Femur (tissue), 1 donor: Measurements from ENCODE around the gene NOA1.
"Not testable (repeated sequence)": the region's sequence is repeated elsewhere in the genome, so short reads cannot be mapped to it uniquely, and the experiment has no call there.

Source experiments
- DNase-seq: peaks from one replicate; pipeline ENCODE4 v3.0.0-alpha.2; 2017

The NOA1 gene

GRCh38 chr4:56953680-56954520 lies 23.5 kb downstream of the NOA1 start:
- DNase-seq = no peak

GRCh38 chr4:56941403-56941802 lies 36.0 kb downstream of the NOA1 start:
- DNase-seq = no peak

GRCh38 chr4:56940971-56941370 lies 36.4 kb downstream of the NOA1 start:
- no peak for DNase-seq

GRCh38 chr4:56940403-56940802 lies 37.0 kb downstream of the NOA1 start:
- DNase-seq = no peak

GRCh38 chr4:56939826-56940225 lies 37.6 kb downstream of the NOA1 start:
- not testable (repeated sequence) for DNase-seq

GRCh38 chr4:56937262-56937661 lies 40.1 kb downstream of the NOA1 start:
- DNase-seq = no peak

GRCh38 chr4:56931924-56932323 lies 45.5 kb downstream of the NOA1 start:
- DNase-seq = no peak

- DNase-seq = no peak
These were observed 46.8 kb downstream of the NOA1 start for GRCh38 chr4:56930638-56931037.

GRCh38 chr4:56927196-56927595 lies 50.2 kb downstream of the NOA1 start:
- no peak for DNase-seq

- not testable (repeated sequence) for DNase-seq
These were observed 62.4 kb downstream of the NOA1 start for GRCh38 chr4:56914977-56915376.

- DNase-seq = no peak
These were observed 63.1 kb downstream of the NOA1 start for GRCh38 chr4:56914336-56914735.
